Loucy (cell line): ENCODE data around the gene STK32C.

Source experiments
- H2AFZ ChIP-seq: fragments of 200-600 bp; sonication (generic); 2 replicates; pipeline ENCODE4 v1.6.0; 2016; ENCODE audit warnings: antibody characterized with exemption, mild to moderate bottlenecking, low read length, moderate library complexity
- H3F3A ChIP-seq: fragments of 200-600 bp; 2 replicates; pipeline ENCODE4 v1.6.0; 2016; ENCODE audit warnings: antibody characterized with exemption, low read depth, mild to moderate bottlenecking
- H3K27me3 ChIP-seq: fragments of 200-600 bp; sonication (generic); 2 replicates; pipeline ENCODE4 v1.6.1; 2014; ENCODE audit warnings: low read length, mild to moderate bottlenecking; ENCODE audit not compliant: insufficient read depth, poor library complexity, severe bottlenecking
- H3K36me3 ChIP-seq: fragments of 200-600 bp; sonication (generic); 2 replicates; pipeline ENCODE4 v1.6.1; 2016; ENCODE audit warnings: low read length; ENCODE audit not compliant: insufficient read depth
- H3K4me1 ChIP-seq: fragments of 200-600 bp; sonication (generic); 2 replicates; pipeline ENCODE4 v1.5.1; 2014; ENCODE audit warnings: low read length, mild to moderate bottlenecking; ENCODE audit not compliant: insufficient read depth, poor library complexity, severe bottlenecking
- H3K4me2 ChIP-seq: fragments of 200-600 bp; sonication (generic); 2 replicates; pipeline ENCODE4 v1.6.0; 2014; ENCODE audit warnings: antibody characterized with exemption, low read length, low read depth, mild to moderate bottlenecking; ENCODE audit not compliant: poor library complexity, severe bottlenecking
- H3K4me3 ChIP-seq: fragments of 200-600 bp; sonication (generic); 2 replicates; pipeline ENCODE4 v1.5.1; 2014; ENCODE audit warnings: low read length, mild to moderate bottlenecking, mixed read lengths; ENCODE audit not compliant: poor library complexity, severe bottlenecking
- H3K79me2 ChIP-seq: fragments of 200-600 bp; sonication (generic); 2 replicates; pipeline ENCODE4 v1.6.1; 2014; ENCODE audit warnings: low read length; ENCODE audit not compliant: insufficient read depth
- H3K9ac ChIP-seq: fragments of 200-600 bp; sonication (generic); 2 replicates; pipeline ENCODE4 v1.6.0; 2014; ENCODE audit warnings: mild to moderate bottlenecking, low read depth, low read length, moderate library complexity; ENCODE audit not compliant: poor library complexity, severe bottlenecking
- H3K9me2 ChIP-seq: fragments of 200-600 bp; sonication (generic); replicated peaks from 2 replicates; pipeline ENCODE4 v1.6.1; 2016; ENCODE audit warnings: low read depth, low read length, mixed read lengths
- H3K9me3 ChIP-seq: fragments of 200-600 bp; sonication (generic); 2 replicates; pipeline ENCODE4 v1.6.1; 2014; ENCODE audit warnings: mild to moderate bottlenecking, antibody characterized with exemption, low read length, low read depth; ENCODE audit not compliant: insufficient read depth
- H4K20me1 ChIP-seq: fragments of 200-600 bp; sonication (generic); 2 replicates; pipeline ENCODE4 v1.6.0; 2014; ENCODE audit warnings: antibody characterized with exemption, low read length, mild to moderate bottlenecking; ENCODE audit not compliant: insufficient read depth, poor library complexity, severe bottlenecking
- CTCF ChIP-seq: fragments of 200-600 bp; sonication (generic); conservative IDR thresholded peaks from 2 replicates; pipeline ENCODE4 v1.5.1; 2014; ENCODE audit warnings: mild to moderate bottlenecking, antibody characterized with exemption, low read length
- EZH2phosphoT487 ChIP-seq: fragments of 200-600 bp; IDR thresholded peaks from 2 replicates; pipeline ENCODE4 v1.6.1; 2018; ENCODE audit warnings: antibody characterized with exemption, mild to moderate bottlenecking, moderate library complexity, borderline replicate concordance

Gene STK32C

GRCh38 chr10:132289439-132289838 lies 18.3 kb downstream of the STK32C start:
- Histone ChIP-seq H3K79me2 (no peaks in the 10 kb centered on the region), H3F3A (no peaks in the 10 kb centered on the region), H3K4me1 (no peaks in the 10 kb centered on the region), H3K9me3 (no peaks in the 10 kb centered on the region), H4K20me1 (no peaks in the 10 kb centered on the region), H2AFZ (no peak overlapping the region), H3K27me3 (no peaks in the 10 kb centered on the region), H3K4me2 (no peak overlapping the region), H3K9me2 (no peaks in the 10 kb centered on the region), H3K4me3 (no peak overlapping the region), H3K36me3 (no peaks in the 10 kb centered on the region), H3K9ac (no peak overlapping the region)
- TF ChIP-seq CTCF, result no peak
- TF ChIP-seq EZH2phosphoT487, result no peak

- Histone ChIP-seq H3K9me3 (no peaks in the 10 kb centered on the region), H3K4me2 (no peak overlapping the region), H4K20me1 (no peaks in the 10 kb centered on the region), H3K4me1 (no peaks in the 10 kb centered on the region), H3K79me2 (no peaks in the 10 kb centered on the region), H3K36me3 (no peaks in the 10 kb centered on the region), H3K4me3 (no peak overlapping the region), H3K27me3 (no peaks in the 10 kb centered on the region), H3F3A (no peaks in the 10 kb centered on the region), H2AFZ (no peak overlapping the region), H3K9me2 (no peaks in the 10 kb centered on the region), H3K9ac (no peak overlapping the region)
- TF ChIP-seq CTCF (no peak), EZH2phosphoT487 (no peak)
Observed at GRCh38 chr10:132283604-132284382, 24.0 kb downstream of the STK32C start.

- Histone ChIP-seq H3K4me1 (no peaks in the 10 kb centered on the region), H3F3A (no peaks in the 10 kb centered on the region), H3K4me2 (no peak overlapping the region)
Observed at GRCh38 chr10:132282667-132283603, 24.8 kb downstream of the STK32C start.

More at GRCh38 chr10:132282667-132283603, 24.8 kb downstream of the STK32C start:
- no peaks in the 10 kb centered on the region for H3K36me3 ChIP-seq
- no peak overlapping the region for H3K9ac ChIP-seq
- no peaks in the 10 kb centered on the region for H4K20me1 ChIP-seq
- H3K4me3 ChIP-seq, result no peak overlapping the region
- no peak overlapping the region for H2AFZ ChIP-seq
- H3K9me2 ChIP-seq, result no peaks in the 10 kb centered on the region
- no peaks in the 10 kb centered on the region for H3K79me2 ChIP-seq
- H3K27me3 ChIP-seq, result no peaks in the 10 kb centered on the region
- H3K9me3 ChIP-seq, result no peaks in the 10 kb centered on the region
- TF ChIP-seq CTCF (no peak), EZH2phosphoT487 (no peak)
